ENCODE measurements around the gene EPHB1. TPM values are rescaled to one million over a fixed set of nuclear protein-coding genes. Genes with fewer than 3 reads are reported as not detected.
"Not testable (repeated sequence)": the region's sequence is repeated elsewhere in the genome, so short reads cannot be mapped to it uniquely, and the experiment has no call there.

EPHB1 gene
- polyA plus RNA-seq, 1 of the 3 experiments (the other 2 are of a cell fraction): 1.2 TPM

DNA sequence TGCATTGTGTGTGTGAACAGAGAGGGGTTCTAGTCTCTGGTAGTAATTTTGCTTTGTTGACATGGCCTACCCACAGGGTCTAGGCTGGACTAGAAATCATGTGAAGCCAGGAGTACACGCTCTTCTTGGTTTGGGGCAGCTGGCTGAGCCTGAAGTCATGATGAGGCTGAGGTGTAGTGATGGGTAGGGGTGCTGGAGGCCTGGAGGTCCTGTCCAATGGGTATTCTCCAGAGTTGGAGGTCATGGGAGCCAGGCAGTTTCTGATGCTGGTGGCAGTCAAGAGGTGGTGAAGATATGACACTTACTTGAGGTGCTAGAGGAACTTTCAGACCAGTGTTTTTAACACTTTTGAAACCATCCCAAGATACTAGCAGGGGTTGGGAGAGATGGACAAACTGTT is 18.5 kb upstream of the EPHB1 start:
- no peaks in the 10 kb centered on the region for H3K36me3 ChIP-seq (replicated peaks in 1 of 2; ENCODE audit: control insufficient read depth in 1 of 2, insufficient read depth in 2 of 2, low read length in 1 of 2)
- TF ChIP-seq FOSL2 (IDR thresholded peaks at IDR 0.05; ENCODE audit: borderline replicate concordance, low read depth): no peak
- H3K9me3 ChIP-seq: no peaks in the 10 kb centered on the region; the same call in 1 of the 2 replicates
- DNase-seq: no peak
- no peak overlapping the region for H3K9ac ChIP-seq
- WGBS (ENCODE audit: low lambda C conversion rate): 38% methylated on average over 1 of the region's 1 CpG
- H3F3A ChIP-seq (replicated peaks; ENCODE audit: insufficient read depth): no peaks in the 10 kb centered on the region
- no peaks in the 10 kb centered on the region for H3K9me2 ChIP-seq
- POLR2A ChIA-PET: no interaction called here
- H3K27me3 ChIP-seq (ENCODE audit: insufficient read depth): no peaks in the 10 kb centered on the region
- H4K20me1 ChIP-seq (ENCODE audit: insufficient read depth): no peaks in the 10 kb centered on the region
- no peak overlapping the region for H3K27ac ChIP-seq (ENCODE audit: low read depth in 2 of 2, low read length in 1 of 2)
- no peak overlapping the region for H2AFZ ChIP-seq (ENCODE audit: low read depth)
- no peak overlapping the region for H3K4me3 ChIP-seq (ENCODE audit: low read depth in 2 of 2, low read length in 1 of 2)
- H3K4me2 ChIP-seq: no peak overlapping the region
- no peaks in the 10 kb centered on the region for H3K4me1 ChIP-seq (ENCODE audit: control insufficient read depth in 1 of 2, insufficient read depth in 2 of 2, low read depth in 1 of 2, low read length in 1 of 2)
- CTCF ChIA-PET: interaction anchor here (1.9 kb wide), 1 partner anchor 18 kb away, joined by 8 read pairs; the partner anchor contains the start of gene EPHB1
- no peaks in the 10 kb centered on the region for H3K79me2 ChIP-seq (ENCODE audit: insufficient read depth)

DNA sequence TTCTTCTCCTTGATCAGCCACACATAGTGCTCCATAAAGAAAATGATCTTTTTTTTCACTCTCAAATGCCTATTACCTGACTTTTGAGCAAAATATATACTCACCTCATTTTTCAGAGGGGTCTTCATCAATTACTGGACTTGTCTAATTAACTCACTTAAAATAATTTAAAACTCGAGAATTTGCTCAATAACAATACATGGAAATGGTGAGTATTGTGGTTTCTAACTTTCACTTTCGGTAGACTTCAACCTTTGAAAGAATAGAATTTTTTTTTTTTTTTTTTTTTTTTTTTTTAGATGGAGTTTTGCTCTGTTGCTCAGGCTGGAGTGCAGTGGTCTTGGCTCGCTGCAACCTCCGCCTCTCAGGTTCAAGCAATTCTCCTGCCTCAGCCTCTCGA is 17.7 kb upstream of the EPHB1 start:
- Histone ChIP-seq H3K27me3 (ENCODE audit: insufficient read depth) (no peaks in the 10 kb centered on the region), H4K20me1 (ENCODE audit: insufficient read depth) (no peaks in the 10 kb centered on the region), H3K79me2 (ENCODE audit: insufficient read depth) (no peaks in the 10 kb centered on the region), H3K9me3 (no peaks in the 10 kb centered on the region; the same call in 1 of the 2 replicates), H3K9me2 (no peaks in the 10 kb centered on the region), H3K36me3 (replicated peaks in 1 of 2; ENCODE audit: control insufficient read depth in 1 of 2, insufficient read depth in 2 of 2, low read length in 1 of 2) (no peaks in the 10 kb centered on the region), H3K9ac (no peak overlapping the region), H3K4me1 (ENCODE audit: control insufficient read depth in 1 of 2, insufficient read depth in 2 of 2, low read depth in 1 of 2, low read length in 1 of 2) (no peaks in the 10 kb centered on the region), H3K4me2 (no peak overlapping the region), H3K27ac (ENCODE audit: low read depth in 2 of 2, low read length in 1 of 2) (no peak overlapping the region), H3K4me3 (ENCODE audit: low read depth in 2 of 2, low read length in 1 of 2) (no peak overlapping the region), H3F3A (replicated peaks; ENCODE audit: insufficient read depth) (no peaks in the 10 kb centered on the region), H2AFZ (ENCODE audit: low read depth) (no peak overlapping the region)
- WGBS (ENCODE audit: low lambda C conversion rate): 76% methylated on average over 5 of the region's 5 CpGs
- no peak for DNase-seq
- TF ChIP-seq, protein P1, sequence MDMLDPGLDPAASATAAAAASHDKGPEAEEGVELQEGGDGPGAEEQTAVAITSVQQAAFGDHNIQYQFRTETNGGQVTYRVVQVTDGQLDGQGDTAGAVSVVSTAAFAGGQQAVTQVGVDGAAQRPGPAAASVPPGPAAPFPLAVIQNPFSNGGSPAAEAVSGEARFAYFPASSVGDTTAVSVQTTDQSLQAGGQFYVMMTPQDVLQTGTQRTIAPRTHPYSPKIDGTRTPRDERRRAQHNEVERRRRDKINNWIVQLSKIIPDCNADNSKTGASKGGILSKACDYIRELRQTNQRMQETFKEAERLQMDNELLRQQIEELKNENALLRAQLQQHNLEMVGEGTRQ (IDR thresholded peaks at IDR 0.05; ENCODE audit: borderline replicate concordance, low read depth, low read length): no peak
- no peak for TF ChIP-seq MXI1 (IDR thresholded peaks at IDR 0.05; ENCODE audit: low read depth, low read length)
- no peak for TF ChIP-seq JUND (IDR thresholded peaks at IDR 0.05)
- TF ChIP-seq ELF1 (IDR thresholded peaks at IDR 0.05): no peak
- TF ChIP-seq GABPA (IDR thresholded peaks at IDR 0.05; ENCODE audit: low read depth): no peak
- TF ChIP-seq, protein P2, sequence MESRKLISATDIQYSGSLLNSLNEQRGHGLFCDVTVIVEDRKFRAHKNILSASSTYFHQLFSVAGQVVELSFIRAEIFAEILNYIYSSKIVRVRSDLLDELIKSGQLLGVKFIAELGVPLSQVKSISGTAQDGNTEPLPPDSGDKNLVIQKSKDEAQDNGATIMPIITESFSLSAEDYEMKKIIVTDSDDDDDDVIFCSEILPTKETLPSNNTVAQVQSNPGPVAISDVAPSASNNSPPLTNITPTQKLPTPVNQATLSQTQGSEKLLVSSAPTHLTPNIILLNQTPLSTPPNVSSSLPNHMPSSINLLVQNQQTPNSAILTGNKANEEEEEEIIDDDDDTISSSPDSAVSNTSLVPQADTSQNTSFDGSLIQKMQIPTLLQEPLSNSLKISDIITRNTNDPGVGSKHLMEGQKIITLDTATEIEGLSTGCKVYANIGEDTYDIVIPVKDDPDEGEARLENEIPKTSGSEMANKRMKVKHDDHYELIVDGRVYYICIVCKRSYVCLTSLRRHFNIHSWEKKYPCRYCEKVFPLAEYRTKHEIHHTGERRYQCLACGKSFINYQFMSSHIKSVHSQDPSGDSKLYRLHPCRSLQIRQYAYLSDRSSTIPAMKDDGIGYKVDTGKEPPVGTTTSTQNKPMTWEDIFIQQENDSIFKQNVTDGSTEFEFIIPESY (IDR thresholded peaks at IDR 0.05; ENCODE audit: borderline replicate concordance, low read depth): no peak
- TF ChIP-seq, protein P3, sequence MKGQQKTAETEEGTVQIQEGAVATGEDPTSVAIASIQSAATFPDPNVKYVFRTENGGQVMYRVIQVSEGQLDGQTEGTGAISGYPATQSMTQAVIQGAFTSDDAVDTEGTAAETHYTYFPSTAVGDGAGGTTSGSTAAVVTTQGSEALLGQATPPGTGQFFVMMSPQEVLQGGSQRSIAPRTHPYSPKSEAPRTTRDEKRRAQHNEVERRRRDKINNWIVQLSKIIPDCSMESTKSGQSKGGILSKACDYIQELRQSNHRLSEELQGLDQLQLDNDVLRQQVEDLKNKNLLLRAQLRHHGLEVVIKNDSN (IDR thresholded peaks at IDR 0.05; ENCODE audit: borderline replicate concordance, low read depth): no peak
- TF ChIP-seq TEAD4 (IDR thresholded peaks at IDR 0.05; ENCODE audit: borderline replicate concordance, insufficient read depth): no peak
- TF ChIP-seq NFIC (IDR thresholded peaks at IDR 0.05; ENCODE audit: borderline replicate concordance): no peak
- no peak for TF ChIP-seq TCF12 (IDR thresholded peaks at IDR 0.05)
- ChIA-PET POLR2A (no interaction called here), CTCF (no interaction called here)

DNA sequence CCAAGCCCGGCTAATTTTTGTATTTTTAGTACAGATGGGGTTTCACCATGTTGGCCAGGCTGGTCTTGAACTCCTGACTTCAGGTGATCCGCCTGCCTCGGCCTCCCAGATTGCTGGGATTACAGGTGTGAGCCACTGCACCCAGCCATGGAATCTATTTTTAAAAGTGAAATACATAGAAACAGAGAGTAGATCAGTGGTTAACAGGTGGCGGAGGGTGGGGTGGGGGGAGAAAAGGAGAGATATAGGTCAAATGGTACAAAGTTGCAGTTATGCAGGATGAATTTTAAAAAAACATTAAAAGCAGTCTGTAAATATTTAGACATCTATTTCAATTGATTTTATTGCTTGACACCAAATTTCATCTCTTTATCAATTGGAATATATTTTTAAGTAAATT is 6.8 kb upstream of the EPHB1 start:
- H3K27me3 ChIP-seq (ENCODE audit: insufficient read depth); H3K36me3 ChIP-seq (replicated peaks in 1 of 2; ENCODE audit: control insufficient read depth in 1 of 2, insufficient read depth in 2 of 2, low read length in 1 of 2); H3K27ac ChIP-seq (ENCODE audit: low read depth in 2 of 2, low read length in 1 of 2); H2AFZ ChIP-seq (ENCODE audit: low read depth); H4K20me1 ChIP-seq (ENCODE audit: insufficient read depth); H3K4me3 ChIP-seq (ENCODE audit: low read depth in 2 of 2, low read length in 1 of 2); H3K9me2 ChIP-seq; H3K9me3 ChIP-seq; H3K79me2 ChIP-seq (ENCODE audit: insufficient read depth); H3K9ac ChIP-seq; H3F3A ChIP-seq (replicated peaks; ENCODE audit: insufficient read depth); DNase-seq; CTCF ChIA-PET; H3K4me1 ChIP-seq (ENCODE audit: control insufficient read depth in 1 of 2, insufficient read depth in 2 of 2, low read depth in 1 of 2, low read length in 1 of 2); H3K4me2 ChIP-seq: not testable (repeated sequence)
- POLR2A ChIA-PET: interaction anchor here (0.5 kb wide), 1 partner anchor 77 kb away, joined by 3 read pairs; no protein-coding TSS in a partner anchor
- WGBS (ENCODE audit: low lambda C conversion rate): 82% methylated on average over 4 of the region's 4 CpGs
